GM21360 (cell line): ENCODE measurements around the gene HOXB9.

Experiments used
- ATAC-seq: cut with Tn5 transposase; IDR thresholded peaks from one replicate; pipeline ENCODE4 v1.9.1; 2021; ENCODE audit warnings: mild to moderate bottlenecking, moderate library complexity; ENCODE audit not compliant: unreplicated experiment

HOXB9 gene

DNA sequence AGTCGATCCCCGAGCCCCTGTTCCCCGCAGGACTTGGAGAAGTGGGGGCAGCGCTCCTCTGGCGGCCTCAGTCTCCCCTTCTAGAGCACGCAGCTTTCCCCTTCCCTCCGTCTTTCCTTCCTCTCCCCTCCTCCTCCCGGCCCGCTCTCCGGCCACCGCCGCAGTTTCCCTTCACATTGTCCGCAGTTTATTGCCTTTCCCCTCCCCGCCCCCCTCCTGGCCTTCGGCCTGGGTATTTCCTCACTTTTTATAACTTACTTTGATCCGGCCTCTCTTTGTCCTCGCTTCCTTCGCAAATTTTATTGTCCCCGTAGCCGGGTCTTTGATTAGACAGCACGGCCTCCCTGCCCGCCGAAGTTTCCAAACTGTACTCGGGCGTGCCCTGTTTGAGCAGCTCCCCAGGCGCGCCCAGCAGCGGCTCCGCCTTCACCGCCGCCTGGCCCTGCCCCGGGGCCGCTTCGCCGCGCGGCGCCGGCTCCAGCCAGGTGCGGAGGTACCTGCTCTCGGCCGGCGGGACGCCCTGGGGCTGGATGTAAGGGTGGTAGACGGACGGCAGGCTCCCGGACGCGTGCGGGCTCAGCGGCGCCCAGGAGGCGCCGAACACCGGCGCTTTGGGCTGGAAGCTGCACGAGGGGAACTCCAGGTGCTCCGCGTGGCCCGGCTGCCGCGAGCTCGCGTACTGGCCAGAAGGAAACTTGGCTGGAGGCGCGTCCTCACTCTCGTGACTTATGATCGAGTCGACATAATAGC is 488 bp downstream of the HOXB9 start:
- ATAC-seq: no peak

DNA sequence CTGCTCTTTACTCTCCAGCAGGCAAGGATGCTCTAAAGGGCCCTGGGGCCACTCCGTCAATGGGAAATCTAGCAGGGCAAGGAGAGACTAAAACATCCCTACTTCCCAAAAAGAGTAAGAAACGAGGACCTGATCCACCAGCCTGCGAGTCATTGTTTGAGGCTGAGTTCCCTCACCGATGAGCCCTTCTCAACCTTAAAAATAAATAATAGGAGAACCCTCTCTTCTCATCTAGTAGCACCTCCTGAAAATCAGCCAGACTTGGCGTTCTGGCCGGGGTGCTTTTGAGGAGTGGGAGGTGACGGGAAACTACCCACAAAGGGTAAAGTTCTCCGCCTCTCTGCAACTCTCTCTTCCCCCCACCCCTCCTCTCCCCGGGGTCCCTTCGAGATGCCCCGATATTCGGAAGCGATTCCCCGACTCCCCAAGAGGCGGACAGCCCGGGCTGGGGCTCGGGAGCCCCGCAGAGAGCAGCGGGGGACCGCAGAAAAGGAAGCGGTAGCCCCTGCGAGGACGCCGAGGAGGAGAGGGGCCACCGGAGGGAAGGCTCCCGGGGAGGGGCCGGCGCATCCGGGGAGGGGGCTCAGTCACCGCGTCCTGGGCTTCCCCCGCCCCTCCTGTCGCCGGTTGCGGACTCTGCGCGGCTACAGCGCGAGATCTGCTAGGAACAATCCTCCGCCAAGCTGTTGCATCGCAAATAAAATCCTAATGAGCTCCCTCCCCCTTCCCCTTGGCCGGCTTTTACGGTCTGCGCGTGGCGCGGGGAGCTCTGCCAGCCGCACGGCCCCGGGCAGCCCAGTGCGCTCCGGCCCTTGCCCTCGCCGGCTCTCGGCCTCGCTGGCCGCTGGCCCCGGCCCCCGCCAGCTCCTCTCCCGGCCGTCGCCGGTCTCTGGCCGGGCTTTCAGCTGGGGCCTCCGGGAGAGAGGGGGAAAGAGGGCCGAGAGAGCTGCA is 1.3 kb downstream of the HOXB9 start:
- ATAC-seq: no peak

DNA sequence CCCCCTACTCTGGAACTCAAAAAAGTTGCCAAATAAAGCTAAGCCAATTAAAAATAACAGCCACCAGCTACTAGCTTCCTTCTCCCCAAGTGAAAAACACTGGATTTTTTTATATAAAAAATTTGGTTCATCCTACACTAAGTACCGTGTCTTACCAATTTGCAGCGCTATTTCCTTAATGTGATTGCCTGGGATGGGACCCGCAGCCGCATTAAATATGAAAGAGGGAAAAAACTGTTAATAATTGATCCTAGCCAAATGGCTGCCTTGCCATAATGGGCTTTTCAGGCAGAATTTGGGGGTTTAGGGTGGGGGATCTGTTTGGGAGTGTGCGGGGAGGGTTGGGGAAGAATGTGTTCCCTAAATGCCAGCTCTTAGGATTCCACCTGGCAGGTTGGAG is 2.0 kb downstream of the HOXB9 start:
- ATAC-seq: no peak

DNA sequence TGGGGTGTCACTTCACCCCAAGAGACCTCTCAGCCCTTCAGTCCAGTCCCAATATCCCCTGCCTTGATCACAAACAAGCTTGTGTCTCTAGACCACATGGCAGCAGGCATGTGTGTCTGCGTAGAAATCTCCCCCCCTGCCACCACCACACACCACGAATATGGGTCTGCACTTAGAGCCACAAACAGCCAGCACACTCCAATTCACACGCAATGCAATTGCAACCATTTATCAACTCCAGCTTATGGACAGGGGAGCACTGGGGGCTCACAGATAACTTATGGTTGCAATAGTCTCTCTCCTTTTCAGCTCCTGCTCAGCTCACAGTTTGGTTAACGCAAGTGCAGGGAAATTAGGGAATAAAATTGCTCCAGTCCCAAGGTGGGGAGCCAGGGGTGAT is 2.6 kb downstream of the HOXB9 start:
- no peak for ATAC-seq

DNA sequence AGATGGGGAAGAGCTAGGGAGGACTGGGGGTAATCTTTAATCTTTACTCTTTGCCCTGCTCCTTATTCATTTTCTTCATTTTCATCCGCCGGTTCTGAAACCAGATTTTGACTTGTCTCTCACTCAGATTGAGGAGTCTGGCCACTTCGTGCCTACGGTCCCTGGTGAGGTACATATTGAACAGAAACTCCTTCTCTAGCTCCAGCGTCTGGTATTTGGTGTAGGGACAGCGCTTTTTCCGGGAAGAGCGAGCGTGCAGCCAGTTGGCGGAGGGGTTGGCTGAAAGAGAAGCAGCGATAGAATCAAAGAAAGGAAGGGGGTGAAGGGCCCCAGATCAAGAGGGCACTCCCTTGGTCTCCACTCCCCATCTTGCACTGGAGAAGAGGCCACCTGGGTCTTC is 3.3 kb downstream of the HOXB9 start:
- no peak for ATAC-seq

DNA sequence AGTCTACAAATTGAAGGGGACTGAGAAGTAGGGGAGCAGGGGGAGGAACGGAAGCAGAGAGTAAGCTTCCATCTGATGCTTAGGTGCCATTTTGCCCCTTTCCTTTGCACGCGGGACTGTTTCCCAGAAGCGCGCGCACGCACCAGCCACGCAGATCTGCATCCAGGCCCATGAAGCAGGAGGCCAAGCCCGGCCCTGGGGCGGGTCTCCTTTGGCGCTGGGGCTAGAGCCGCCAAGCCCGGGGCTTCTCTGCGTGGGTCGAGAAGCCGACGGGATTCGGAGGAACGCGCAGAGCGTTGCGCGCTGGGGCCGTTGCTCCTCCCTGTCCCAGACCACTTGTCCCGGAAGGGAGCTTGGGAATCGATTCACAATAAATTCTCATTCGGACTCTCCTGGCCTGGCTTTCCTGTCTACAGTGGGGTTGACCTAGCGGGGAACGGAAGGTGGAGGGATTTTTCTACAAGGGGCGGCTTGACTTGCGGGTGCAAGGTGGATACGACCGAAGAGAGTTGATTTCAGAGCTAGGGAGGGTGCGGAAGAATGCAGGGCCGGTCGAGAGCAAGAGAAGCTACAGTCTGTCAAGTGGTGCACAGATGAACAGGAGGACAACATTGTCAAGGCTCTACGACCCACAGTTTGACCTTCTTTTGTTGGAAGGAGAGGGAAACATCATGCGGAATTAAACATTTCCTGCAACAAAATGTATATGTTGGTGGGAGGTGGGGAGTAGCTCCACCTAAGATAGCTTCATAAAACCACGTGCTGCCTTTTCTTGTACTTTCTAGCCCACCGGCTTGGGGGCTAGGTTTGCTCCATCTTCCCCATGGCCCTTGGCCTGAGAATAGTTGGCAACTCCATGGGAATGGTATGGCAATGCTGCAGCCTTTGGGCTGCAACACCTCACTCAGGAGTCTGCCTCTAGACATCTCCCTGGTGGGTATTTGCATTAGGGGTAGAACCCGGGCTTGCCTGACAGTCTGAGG is 4.5 kb downstream of the HOXB9 start:
- no peak for ATAC-seq

DNA sequence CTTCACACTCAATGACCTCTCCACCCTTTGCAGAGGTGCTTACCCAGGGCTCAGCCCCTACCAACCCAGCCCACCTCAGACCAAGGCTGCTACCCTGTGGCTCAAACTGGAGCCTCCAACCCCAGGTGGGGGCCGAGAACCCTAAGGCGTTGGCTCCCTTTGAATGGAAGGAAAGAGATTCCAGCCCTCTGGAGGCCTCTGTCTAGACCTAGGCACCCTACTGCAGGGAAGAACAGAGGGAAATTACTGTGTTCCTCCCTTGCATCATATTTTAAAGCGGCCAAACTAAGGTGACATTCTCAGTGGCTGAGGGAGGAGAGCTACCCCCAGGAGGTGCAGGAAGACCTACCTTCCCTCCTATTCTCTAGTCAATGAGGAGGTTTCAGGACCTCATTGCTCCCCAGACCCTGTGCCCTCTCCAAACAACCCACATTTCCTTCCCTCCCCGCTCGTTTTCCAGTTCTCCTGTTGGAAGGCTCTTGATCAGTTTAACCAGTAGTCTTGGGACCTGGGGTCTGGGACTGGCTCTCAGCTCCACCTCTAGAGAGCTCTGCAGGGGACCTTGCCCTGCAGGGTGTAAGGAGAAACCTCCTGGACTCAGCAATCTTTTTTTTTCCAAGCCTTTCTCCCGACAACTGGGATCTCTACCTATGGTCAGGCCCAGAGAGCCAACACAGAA is 5.6 kb downstream of the HOXB9 start:
- ATAC-seq: no peak

DNA sequence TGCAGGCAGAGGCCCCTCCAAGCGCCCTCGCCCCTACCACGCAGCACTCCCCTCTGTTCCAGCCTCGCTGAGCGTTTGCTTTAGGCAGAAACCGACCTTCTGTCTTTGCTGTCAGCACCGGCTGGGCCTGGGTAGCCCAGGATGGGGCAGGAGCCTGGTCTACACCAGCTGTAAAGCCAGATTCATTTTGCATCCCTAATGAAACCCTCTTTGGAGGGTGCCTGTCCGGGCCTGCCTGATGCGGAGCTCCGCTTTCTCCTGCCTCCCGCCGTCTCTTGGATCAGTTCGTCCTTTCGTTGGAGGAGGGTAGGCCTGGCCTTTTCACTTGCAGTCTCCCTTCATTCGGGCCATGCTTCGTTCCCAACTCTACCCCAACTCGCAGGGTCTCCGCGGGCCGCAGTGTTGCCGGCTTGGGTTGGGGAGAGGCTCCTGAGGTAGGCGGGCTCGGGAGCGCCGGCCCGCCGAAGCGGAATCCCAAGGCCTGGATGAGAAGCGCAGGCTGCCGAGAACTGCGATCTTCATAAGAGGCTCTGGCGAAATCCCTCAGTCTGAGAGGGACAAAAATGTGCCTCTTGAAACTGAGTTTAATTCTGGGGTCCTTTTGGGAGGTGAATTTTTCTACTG is 6.2 kb downstream of the HOXB9 start:
- ATAC-seq: no peak

DNA sequence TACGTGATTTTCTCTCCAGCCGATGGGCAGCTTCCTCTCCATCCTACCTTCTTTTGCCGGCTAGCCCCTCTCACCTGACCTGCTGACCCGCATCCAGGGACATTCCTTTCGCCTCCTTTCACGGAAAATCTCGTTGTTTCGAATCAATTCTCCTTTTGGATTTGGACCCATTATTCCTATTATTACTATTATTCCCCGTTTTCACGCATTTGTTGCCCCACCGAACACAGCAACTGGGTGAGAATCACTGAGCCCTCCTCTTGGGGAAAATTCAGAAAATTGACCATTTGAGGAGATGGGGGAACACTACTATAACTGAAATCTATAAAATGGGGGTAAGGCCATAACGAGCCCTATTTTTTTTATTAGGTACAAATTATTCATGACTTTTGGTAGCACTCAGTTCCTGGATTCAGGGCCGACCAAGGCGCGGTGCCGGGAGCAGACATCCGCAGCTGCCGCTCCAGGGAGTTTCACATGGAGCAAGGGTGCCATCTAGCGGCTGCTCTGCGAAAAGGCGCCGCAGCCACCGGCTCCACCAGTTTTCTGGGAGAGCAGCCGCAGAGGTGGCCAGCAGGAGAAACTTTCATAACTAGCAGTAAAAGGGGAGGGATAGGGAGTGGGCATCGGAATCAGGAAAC is 7.8 kb downstream of the HOXB9 start:
- no peak for ATAC-seq

DNA sequence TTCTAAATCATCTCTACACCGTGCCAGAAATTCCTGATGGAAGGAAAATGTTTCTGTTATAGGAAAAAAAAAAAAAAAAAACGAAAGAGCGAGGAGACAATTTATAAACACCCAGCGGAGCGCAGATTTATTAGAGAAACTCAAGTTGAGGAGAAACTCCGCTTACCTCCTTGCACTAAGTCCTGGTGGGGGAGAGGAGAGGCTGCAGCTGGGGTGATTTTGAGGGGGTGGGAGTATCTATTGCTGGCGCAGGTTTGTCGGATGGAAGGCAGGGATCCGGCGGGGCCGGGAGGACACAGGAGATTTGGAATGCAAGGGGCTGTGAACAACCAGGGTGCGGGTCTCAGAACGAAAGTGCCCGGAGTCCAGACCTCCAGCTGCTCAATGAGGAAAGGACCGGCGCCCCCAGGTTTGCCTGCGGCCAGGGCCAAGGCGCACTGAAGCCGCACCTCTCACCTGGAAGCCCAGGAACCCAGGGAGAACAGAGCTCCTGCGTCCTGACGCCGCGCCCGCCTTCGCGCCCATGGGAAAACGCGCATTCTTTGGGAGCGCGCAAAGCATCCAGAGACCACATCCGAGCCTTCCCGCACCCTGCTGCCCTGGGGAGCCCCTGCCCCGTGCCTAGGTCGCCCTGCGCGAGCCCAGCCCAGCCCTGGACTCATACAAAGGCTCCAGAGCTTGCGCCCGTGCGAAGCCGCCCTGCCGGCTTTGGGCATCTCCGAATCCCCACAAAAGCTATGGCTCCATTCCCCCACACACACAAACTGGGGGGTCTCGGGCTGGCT is 8.5 kb downstream of the HOXB9 start:
- ATAC-seq: no peak

DNA sequence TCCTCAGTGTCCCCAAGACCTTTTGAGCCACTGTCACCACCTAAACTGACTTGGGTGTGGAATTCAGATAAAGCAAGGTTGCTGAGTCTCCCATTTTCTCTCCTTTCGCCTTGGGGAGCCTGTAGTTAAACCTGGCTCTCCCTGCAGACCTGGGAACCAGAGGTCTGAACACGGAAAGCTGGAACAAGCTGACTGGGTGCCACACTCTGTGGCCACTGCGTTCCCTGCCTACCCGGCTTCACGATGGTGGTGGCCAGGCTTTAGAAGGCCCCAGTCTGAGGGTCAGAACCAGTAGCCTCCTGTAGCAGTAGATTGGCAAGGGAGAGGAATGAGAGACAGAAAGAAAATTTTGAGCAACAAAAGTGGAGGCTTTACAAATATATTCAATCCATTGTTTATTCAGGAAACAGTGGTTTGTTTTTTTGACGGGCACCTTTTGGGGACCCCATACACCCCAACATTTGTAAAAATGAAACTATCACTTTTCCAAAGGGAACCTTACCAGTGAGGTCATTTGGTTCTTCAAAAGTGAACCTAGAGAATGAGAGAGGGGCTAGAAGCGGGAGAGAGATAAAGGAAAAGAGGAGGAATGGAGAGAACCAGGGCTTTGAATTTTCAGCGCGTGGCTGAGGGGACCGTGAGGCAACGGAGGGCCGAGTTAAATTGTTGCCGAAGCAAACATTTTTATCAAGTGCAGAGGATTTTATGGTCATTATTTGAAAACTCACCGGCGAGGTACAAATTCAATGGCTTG is 9.3 kb downstream of the HOXB9 start:
- ATAC-seq: no peak

DNA sequence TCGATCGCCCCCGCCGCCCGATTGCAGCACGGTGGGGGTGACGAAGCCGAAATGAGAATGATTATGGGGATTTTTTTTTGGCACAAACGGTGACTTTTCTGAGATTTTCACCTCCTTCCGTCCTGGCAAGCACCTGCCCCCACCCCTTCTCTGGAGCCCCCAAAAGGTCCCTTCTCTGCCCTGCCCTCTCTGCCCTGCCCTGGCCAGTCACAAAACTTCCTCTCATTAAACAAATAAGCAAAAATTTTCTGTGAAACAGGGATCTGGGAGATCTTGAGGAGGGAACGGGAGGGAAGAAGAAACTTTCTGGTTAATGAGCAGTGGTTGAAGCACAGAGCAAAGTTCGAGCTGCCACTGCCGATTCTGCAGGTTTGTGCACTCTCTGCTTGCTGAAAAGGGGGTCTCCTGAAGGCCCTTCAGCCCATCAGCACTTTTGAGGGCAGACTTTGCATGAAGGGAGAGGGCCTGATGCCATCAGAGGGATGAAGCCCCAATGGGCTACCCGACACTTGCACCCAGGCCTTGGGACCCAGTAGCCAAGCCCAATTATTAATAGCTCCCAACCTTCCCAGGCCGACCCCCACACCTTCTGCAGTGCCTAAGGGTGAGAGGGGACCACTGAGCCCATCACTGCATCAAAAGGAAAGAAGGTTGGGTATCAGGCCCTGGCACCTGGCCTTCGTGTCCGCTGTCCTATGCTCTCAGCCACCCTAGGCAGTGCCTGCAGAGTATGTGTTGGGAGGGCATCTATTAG is 10.0 kb downstream of the HOXB9 start:
- no peak for ATAC-seq

DNA sequence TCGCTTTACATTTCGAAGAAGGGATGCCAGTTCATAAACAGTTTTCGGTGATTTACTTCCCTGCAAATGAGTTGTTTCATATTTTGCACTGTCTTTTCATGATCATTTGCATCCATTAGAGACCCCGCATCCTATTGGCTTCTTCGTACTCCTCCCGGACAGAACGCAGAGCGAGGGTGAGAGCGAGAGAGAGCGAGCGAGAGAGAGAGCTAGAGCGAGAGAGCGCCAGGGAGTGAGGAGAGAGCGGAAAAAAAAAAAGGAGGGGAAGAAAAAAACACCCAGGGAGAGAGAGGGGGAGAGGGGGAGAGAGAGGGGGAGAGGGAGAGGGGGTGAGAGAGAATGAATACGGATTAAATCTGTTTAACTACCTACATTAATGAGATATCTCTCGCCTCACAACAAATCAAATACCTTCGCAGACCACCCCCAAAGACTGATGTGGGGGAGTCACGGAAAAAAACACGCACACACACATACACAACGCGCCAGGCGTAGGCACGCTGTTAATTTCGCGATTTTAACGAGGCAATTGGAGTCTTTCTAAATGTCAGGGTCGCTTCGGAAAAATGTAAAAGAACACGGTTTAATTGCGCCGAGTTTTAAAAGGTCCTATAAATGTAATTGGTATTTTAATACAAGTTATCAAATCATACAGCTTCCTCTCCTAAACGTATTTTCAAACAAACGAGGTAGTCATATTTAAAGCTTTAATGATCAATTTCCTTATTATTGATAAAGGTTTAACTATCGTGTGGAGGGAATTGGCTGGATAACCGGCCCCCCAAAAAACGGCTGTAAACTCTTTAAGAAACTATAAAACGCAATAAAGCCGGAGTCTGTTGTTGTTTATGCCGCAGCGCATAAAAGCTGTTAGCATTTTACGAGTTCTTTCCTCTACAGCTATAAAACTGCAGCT is 10.9 kb downstream of the HOXB9 start, which contains the start of gene HOXB8:
Gene HOXB8 (minus strand): TSS at position 246 of the 916 bp plus-strand sequence. CDS start 588 bp downstream, outside the sequence.
- ATAC-seq: no peak

DNA sequence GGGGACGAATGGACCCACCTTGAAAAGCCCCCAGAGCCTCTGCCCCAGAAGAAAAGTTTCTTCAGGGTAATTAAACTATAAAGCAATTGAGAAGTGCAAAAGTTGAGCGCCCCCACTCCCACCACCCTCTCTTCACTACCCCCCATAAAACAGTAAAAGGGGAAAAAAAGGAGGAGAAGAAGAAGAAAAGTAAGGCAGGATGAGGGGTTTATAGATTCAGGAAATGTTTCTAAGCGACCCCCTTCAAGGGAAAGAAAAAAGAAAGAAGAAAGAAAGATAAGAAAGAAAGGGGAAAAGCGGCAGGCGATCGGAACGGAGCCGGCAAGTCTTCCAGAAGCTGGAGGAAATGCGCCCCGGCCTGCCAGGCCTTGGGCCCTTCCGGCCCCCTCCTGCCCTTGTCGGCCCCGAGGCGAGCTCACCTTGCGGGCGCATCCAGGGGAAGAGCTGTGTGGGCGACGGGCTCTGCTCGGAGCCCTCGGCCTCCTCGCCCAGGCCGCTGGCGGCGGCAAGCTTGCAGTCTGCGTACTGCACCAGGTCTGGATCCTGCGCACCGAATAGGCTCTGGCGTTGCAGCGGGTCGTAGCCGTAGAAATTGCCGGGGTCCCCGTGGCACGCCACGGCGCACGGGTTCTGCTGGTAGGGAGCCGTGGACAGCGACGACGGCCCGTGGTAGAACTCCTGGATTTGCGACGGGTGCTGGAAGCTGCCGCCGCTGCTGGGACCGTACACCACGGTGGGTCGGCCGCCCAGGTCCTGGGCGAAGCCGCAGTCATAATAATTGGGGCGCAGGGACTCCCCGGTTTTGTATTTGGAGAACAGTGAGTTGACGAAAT is 12.1 kb downstream of the HOXB9 start:
- no peak for ATAC-seq
